HG03280 (cell line): Measurements from ENCODE around the gene MICAL1.
"Not testable (repeated sequence)": the region's sequence is repeated elsewhere in the genome, so short reads cannot be mapped to it uniquely, and the experiment has no call there.

Experiments used
- ATAC-seq: cut with Tn5 transposase; IDR thresholded peaks from one replicate; pipeline ENCODE4 v1.9.1; 2021; ENCODE audit warnings: mild to moderate bottlenecking, moderate library complexity; ENCODE audit not compliant: unreplicated experiment

MICAL1 gene

DNA sequence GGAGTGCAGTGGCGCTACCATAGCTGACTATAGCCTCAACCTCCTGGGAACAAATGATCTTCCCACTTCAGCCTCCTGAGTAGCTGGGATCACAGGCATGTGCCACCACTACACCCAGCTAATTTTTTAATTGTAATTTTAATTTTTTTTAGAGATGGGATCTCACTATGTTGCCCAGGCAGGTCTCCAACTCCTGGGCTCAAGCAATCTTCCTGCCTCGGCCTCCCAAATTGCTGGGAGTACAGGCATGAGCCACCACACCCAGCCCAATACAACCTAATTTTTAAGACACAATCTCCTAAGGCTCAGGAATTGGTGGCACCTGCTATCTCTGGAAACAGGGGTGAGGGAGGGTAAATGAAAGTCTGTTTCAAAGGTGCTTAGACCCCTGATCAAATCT, 21.6 kb upstream of the MICAL1 start:
- no peak for ATAC-seq

DNA sequence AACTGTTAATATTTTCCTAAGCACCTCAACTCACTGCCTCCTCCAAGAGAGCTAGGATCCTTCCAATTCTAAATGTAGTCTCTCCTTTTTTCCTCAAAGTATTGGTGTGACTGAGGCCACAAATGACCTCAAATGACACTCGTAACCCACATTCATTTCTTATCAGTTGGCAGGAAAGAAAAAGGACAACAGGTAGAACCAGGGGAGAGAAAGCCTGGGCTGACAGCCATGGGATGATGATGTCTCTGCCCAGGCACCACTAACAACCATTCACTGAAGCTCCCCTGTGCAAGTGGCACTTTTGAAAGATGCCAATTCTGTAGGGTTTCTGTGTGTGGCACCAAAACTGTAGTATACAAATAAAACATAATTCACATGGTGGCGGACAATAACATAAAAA, 20.1 kb upstream of the MICAL1 start:
- ATAC-seq, result no peak

DNA sequence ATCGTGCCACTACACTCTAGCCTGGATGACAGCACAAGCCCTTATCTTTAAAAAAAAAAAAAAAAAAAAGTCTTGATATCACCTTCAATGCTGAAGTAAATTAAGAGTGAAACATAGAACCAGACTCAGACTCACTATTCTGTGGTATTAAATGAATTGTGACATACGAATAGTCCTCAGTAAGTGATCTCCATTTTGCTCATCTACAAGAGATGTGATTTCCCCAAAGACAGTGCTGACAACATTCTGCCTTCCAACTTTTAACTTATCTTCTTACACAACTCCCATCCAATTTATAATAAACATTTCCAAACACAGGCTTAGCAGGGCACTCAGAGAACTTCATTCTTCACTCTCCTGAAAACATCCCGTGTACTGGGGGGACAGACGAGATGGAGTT, 19.4 kb upstream of the MICAL1 start:
- ATAC-seq, result no peak

DNA sequence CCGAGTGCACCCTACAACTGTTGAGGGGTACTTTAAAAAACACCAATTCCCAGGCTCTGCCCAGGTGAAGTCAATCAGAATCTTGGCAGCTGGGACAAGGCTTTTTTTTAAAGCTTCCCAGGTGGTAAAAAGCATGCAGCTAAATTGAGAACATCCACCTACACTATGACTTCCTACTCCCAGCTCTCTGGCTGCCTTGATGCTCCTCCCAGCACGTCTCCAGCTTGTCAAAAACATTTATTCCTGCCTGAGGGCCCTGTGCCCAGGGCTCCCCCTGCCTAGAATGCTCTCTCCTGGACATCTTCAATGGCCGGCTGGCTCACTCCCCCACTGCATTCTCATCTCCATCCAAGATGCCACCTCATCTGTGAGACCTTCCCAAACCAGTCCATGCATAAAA, 17.5 kb upstream of the MICAL1 start:
- ATAC-seq, result no peak

DNA sequence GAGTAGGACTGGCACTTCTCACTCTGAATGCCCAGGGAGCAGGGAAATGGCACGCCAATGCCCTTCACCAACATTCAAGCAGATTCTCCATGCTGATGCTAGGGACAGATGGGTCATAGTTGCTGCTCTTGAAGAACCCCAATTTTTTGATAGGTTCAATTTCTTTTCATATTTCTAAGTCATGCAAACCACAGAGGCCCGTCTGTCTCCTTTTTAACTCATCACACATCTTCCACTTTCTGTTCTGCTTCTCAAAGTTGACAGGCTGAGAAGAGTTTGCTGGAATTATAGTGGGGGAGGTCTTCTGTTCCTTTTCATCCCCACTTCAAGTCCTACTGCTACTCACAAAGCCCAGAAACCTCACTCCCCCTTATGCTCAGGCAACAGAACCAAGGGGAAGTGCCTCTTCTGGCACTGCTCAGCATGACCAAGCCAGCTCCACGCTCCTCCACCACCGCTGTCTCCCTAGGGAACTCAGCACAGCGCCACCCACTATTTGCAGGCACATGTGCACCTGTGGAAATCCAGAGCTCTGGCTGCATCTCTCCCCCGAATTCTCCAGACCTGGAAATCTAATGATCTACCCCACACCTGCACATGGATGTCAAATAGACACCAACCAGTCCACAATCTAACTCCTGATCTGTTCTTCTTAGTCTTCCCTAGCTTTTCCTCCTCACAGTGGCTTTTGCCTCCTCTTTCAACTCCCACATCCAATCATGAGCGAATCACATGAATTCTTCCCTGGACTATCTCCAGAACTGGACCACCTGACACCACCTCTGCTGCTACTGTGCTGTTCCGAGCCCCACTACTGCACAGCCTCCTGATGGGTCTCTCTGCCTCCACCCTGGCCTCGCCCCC, 16.8 kb upstream of the MICAL1 start:
- ATAC-seq, result peak; percentile 51

DNA sequence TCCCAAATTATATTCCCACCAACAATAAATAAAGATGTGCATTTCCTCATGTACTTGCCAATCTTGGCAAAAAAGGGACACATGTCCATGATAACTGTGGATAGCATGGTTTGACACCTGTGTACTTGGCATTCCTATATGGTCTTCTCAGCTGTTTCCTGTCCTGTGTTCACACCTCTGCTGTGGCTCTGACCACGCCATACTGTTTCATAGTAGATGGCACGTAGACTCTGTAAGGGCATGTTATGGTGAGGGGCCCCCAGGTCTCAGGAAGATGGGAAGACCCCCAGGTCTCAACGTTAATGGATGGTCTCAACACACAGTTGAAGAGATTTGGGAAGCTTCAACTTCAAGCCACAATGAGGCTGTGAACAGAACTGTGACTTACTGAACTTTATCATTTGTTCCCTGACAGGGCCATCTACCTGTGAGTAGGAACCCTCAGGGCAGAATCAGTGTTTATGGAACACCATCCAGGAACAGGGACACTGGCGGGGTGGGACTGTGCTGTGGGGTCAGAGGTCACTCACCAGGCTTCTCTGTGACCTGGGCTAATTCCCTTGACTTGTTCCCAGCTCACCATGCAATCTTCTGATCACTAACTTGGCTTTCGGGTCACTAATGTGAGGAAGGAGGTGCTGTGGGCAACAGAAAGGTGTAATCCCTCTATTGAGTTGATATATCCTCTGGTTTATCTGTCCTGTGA, 15.7 kb upstream of the MICAL1 start:
- no peak for ATAC-seq

DNA sequence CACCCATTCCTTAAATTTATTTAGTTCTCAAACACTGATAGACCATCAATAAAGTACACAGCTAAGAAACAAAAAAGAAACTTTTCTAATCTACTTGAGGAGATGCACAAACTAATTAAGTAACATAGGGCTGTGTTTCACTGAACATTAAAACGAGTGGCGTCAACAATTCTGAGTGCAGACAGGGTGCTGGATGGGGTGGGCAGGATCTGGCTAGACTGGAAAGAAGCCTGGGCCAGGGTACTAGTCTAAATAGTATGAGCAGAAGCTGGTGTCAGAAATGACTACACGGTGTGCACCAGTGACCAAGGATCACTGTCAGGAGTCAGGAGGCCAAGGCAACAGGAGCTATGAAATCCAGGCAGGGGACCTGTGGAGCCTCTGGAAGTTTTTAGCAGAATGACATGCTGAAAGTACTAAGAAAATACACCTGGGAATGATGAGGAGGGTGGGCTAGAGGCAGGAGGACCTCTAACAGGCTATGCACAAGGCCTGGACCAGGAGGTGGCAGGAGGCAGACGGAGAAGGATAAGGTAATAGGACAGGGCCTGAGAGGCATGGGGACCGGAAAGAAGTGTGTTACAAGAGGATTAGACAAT, 14.1 kb upstream of the MICAL1 start:
- ATAC-seq, result no peak

DNA sequence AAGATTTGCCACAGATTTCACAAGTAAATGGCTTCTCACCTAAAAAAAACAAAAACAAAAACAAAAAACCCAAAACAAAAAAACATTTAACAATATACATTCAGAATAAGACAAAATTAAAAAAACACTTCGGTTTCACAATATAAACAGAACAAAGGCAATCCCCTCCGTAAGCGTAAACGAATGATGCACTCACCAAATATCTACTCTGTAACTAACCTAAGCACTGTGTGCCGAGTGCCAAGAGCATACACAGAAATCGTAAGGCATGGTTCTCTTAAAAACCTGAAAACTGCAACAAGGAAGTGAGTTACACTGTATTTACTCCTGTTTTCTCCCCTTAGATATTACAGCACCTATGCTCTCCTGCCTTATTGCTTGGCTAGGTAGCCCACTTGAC, 12.1 kb upstream of the MICAL1 start:
- no peak for ATAC-seq

DNA sequence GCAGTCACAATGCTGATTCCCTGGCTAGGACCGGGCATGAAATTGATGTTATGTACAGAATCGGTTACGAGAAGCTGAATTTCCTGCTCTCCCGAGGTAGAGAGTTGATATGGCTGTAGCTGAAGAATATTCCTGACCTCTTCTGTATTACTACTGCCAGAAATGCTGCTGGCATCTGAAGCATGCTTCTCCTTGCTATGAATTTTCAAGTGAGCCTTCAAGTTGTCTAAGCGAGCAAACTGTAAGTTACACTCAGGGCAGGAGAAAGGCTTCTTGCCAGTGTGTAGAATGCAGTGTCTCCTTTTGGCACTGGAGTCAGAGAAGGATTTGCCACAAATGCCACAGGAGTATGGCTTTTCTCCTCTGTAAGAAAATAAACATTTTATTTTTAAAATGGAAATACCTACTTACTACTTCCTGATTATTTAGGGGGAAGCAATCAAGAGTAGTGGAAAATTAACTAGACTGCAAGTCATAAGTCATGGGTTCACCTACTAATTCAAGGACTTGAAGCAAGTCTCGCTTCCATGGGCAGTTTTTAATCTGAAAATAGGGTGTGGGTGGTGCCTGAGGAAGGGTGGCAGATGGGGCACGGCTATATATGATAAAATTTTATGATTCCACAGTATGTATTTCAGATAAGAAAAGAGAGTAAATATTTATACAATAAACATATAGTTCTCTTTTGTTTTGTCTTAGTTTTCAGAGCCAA, 10.8 kb upstream of the MICAL1 start:
- ATAC-seq, result no peak

DNA sequence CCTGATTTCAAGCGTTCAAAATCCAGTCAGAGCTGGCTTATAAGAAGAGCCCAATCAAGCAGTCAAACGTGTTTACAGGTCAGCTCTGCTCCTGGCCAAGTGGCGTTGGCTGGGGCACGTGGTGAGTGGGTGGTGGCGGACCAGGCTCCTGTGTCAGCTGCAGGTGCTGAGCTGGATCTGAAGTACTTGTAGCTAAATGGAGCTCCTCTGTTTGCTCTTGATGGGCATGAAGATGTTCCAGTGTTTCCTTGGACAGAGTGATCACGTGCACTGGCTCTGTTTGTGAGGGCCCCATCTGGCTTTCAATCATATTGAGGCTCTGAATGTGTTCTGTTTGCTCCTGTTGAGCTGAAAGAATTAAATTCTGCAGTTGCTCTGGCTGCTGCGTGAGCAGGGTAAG, 10.2 kb upstream of the MICAL1 start:
- ATAC-seq, result no peak

DNA sequence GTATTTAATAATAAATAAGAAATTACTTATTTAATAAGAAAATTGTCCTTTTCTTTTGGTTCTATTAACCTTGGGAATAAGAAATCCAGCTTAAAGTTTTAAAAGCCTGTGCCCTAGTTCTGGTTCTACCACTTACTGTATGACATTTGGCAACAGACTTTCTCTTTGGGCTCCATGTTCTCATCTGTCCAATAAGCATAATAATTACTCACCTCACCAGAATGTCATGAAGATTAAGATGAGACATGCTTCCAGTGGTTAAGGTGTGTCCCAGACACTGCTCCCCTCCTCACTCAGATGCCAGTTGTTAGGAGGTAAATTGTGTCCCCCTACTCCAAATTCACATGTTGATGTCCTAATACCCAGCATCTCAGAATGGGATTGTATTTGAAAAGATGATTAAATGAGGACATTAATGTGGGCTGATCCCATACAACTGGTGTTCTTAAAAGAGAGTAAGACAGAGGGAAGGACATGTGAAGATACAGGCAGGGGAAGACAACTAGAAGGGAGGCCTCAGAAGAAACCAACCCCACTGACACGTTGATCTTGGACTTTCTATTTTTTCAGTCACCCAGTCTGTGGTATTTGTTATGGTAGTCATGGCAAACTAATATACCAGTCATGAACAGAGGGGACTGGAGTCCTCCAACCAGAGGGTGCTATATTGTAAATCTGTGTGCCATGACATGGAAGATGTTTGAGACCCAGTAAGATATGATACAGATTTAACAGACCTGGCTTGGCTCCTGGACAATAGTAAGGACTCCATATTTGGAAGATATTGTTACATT, 6.4 kb upstream of the MICAL1 start:
- no peak for ATAC-seq

DNA sequence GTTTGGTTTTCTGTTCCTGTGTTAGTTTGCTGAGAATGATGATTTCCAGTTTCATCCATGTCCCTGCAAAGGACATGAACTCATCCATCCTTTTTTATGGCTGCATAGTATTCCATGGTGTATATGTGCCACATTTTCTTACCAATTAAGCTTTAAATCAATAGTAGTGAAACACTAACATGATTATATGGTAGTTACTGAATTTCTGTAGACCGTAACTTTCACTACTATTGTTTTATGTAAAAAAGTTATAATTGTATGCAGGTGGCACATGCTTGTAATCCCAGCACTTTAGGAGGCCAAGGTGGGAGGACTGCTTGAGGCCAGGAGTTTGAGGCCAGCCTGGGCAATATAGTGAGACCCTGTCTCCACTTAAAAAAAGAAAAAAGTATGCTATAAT, 5.6 kb upstream of the MICAL1 start:
- not testable (repeated sequence) for ATAC-seq

DNA sequence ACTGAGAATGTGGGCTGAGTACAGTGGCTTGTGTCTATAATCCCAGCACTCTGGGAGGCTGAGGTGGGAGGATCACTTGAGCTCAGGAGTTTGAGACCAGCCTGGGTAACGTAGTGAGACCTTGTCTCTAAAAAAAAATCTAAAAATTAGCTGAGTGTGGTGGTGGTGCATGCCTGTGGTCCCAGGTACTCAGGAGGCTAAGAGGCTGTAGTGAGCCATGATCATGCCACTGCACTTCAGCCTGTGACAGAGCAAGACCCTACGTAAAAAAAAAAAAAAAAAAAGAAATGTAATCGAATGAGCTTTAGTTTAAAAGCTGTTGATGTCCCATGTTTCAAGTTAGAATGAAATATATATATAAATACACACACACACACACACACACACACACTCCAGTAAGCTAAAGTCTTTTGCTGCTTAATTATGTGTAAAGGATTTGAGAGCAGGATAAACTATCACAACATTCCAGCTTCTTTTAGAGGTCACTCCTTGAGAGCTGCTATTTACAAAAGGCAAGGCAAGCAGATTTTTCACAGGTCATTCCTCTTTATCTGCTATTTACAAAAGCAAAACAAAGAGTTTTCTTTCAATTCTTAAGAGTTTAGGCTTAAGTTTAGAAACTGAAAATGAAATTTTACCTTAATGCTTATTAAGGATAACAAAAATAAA, 4.7 kb upstream of the MICAL1 start:
- ATAC-seq, result no peak

DNA sequence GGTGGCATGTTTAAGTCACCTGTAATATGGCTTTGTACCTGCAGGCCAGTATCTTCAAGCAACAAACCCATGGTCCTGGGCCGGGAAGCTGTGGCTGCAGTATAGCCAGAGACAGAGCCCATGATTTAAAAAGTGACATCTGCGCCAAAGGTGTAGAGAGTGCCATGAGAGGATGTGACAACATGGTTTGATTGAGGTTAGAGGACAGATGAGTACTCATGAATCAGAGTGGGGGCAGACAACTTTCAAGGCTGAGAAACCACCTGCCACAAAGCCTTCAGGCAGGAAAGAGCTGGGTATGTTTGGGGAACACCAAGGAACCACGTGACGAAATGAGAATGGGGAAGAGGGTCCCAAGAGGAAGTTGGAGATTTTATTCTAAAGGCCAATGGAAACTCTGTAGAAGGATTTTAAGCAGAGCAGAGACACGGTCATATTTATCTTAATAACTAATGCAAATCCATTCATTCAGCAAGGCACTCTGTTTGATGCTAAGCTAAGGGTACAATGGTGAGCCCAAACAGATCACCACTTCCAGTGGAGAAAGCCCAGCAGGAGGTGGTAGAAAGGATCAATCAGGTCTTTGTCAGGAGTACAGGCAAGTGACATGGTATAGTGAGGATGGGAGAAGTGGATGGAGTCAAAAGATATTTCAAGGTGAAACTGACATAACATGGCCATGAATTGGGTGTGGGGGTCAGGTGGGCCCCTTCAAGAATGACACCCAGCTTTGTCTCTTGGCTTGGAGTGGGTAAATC, 3.4 kb upstream of the MICAL1 start:
- peak; percentile 18 for ATAC-seq

DNA sequence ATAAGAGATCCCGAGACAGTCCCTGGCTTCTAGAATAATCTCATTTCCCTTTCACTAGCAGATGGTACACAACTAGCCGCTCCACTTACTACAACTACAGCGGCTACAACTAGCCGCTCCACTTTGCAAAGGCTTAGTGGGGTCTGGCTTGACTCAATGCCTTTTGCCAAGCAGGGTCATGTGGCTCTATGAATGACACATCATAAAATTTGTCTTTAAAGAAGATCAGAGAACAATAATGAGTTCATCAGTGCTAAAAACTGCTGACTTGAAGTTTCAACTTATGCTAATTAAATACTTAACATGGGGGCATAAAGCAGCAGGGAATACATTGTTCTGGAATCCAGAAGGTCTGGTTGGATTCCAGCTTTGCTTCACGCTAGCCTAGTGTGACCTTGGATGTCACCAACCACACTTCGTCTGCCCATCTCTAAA, 2.0 kb upstream of the MICAL1 start:
- no peak for ATAC-seq

DNA sequence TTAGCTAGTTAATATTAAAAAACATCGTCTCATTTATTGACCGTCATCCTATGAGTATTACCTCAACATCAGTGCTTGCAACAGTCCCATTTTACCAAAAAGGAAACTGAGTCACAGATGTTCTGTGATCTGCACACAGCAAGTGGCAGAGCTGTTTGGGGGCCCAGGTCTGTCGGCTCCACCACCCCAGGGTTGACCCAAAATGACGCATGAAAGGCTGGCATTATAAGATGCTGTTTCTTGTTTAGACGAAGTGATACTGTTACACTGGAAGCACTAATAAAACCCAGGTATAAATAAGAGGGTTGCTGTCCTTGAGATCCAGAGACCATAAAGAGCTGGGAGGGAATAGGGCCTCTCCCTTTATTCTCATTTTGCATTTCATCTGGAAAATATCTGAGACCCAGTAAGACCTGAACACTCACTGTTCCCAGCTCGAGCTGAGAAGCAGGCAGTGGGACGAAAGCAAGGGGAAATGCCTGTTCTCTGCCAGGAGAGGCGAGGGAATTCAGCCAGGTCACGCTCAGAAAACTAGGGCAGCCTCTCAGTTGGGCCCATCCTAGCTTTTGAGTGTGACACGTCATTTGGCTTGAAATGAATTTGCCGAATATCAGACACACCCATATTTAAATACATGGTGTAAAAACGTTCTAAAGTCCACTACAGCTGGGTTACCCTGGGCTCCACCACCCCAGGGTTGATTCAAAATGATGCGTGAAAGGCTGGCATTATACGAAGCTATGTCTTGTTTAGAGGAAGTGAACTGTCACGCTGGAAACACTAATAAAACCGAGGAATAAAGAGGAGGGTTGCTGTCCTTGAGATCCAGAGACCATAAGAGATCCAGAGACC, 1.4 kb upstream of the MICAL1 start:
- ATAC-seq, result no peak

DNA sequence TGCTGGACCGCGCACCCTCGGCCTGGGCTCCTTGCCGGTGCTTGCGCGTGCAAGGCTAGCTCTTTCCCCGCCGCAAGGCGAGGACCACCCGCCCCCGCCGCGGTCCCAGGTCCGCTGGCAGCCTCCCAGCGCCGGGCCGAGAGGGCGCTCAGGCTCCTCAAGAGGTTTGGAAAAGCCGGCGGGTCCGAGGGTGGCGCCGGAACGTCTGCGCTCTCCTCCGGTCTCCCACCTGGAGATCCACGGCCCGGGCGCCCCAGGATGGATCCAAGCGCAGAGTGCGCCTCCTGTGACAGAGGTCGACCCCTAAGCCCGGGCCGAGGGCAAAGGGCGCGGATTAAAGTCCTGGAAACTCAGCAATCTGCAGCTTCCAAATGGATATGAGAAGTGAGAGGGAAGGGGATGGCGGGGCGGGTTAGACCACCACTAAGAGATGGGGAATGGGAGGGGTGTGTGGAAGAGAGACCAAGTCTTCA, 575 bp upstream of the MICAL1 start:
- peak; percentile 1 for ATAC-seq
